HepG2 (cell line): Measurements from ENCODE around the gene TASOR2. TPM values are rescaled to one million over a fixed set of nuclear protein-coding genes. Genes with fewer than 3 reads are reported as not detected.

Source experiments
- ASH2L ChIP-seq: fragments of 300-600, 200-600 bp; sonication (generic); IDR thresholded peaks from 2 replicates; pipeline ENCODE4 v1.7.0; 2017; ENCODE audit warnings: low read depth, mild to moderate bottlenecking, moderate library complexity, mixed read lengths, low read length; ENCODE audit not compliant: insufficient read length
- GPBP1L1 ChIP-seq: sonication (generic); formaldehyde crosslinking; IDR thresholded peaks from 2 replicates; pipeline ENCODE4 v1.5.0; 2020; ENCODE audit warnings: mild to moderate bottlenecking, missing genetic modification reagents
- HNF1B ChIP-seq: sonication (generic); formaldehyde crosslinking; IDR thresholded peaks from 2 replicates; pipeline ENCODE4 v1.5.1; 2020; ENCODE audit warnings: mild to moderate bottlenecking, moderate library complexity, missing genetic modification reagents
- IKZF1 ChIP-seq: fragments of 450-650 bp; IDR thresholded peaks from 2 replicates; pipeline ENCODE4 v1.7.1; 2016
- NFATC3 ChIP-seq: sonication (generic); formaldehyde crosslinking; IDR thresholded peaks from 2 replicates; pipeline ENCODE4 v1.5.1; 2020; ENCODE audit warnings: mild to moderate bottlenecking, missing genetic modification reagents
- NFKB2 ChIP-seq: sonication (generic); formaldehyde crosslinking; IDR thresholded peaks from 2 replicates; pipeline ENCODE4 v1.4.0; 2020; ENCODE audit warnings: missing genetic modification reagents, borderline replicate concordance
- NONO ChIP-seq, 2 experiments: fragments of 450-650 bp in 1 of 2; sonication (generic) in 1 of 2; formaldehyde crosslinking in 1 of 2; IDR thresholded peaks in 1 of 2; conservative IDR thresholded peaks in 1 of 2; 2 replicates each; pipeline versions ENCODE4 v1.6.1 to v1.8.0; 2017 to 2022; ENCODE audit warnings: mild to moderate bottlenecking in 1 of 2, missing genetic modification reagents in 1 of 2, moderate library complexity in 1 of 2
- NR3C1 ChIP-seq: sonication (generic); formaldehyde crosslinking; IDR thresholded peaks from 2 replicates; pipeline ENCODE4 v1.4.0; 2020; ENCODE audit warnings: missing genetic modification reagents
- PCBP1 ChIP-seq: fragments of 200-400 bp; formaldehyde crosslinking; IDR thresholded peaks from 2 replicates; pipeline ENCODE4 v1.6.1; 2017; ENCODE audit warnings: mild to moderate bottlenecking, low read depth, low read length, borderline replicate concordance
- PHF21A ChIP-seq: sonication (generic); formaldehyde crosslinking; IDR thresholded peaks from 2 replicates; pipeline ENCODE4 v1.5.0; 2020; ENCODE audit warnings: mild to moderate bottlenecking, missing genetic modification reagents
- SAP130 ChIP-seq: IDR thresholded peaks from 2 replicates; pipeline ENCODE4 v1.6.1; 2016; ENCODE audit warnings: low read depth
- SIX1 ChIP-seq: sonication (generic); formaldehyde crosslinking; IDR thresholded peaks from 2 replicates; pipeline ENCODE4 v1.4.0; 2020; ENCODE audit warnings: missing genetic modification reagents, borderline replicate concordance
- SMAD9 ChIP-seq: sonication (generic); formaldehyde crosslinking; IDR thresholded peaks from 2 replicates; pipeline ENCODE4 v1.5.1; 2020; ENCODE audit warnings: mild to moderate bottlenecking, missing genetic modification reagents
- SRY ChIP-seq: sonication (generic); formaldehyde crosslinking; IDR thresholded peaks from 2 replicates; pipeline ENCODE4 v1.8.0; 2022; ENCODE audit warnings: mild to moderate bottlenecking, missing genetic modification reagents
- TBP ChIP-seq: sonication (generic); formaldehyde crosslinking; IDR thresholded peaks from 2 replicates; pipeline ENCODE4 v1.5.0; 2020; ENCODE audit warnings: missing genetic modification reagents
- TBX2 ChIP-seq: sonication (generic); formaldehyde crosslinking; IDR thresholded peaks from 2 replicates; pipeline ENCODE4 v1.5.0; 2020; ENCODE audit warnings: missing genetic modification reagents, mild to moderate bottlenecking, borderline replicate concordance
- TCF7L2 ChIP-seq: IDR thresholded peaks from 2 replicates; pipeline ENCODE4 v1.6.1; 2011; ENCODE audit warnings: mild to moderate bottlenecking, low read depth, low read length, moderate library complexity
- TP53 ChIP-seq: sonication (generic); formaldehyde crosslinking; conservative IDR thresholded peaks from 2 replicates; pipeline ENCODE4 v1.4.0; 2020; ENCODE audit warnings: missing genetic modification reagents
- ZFY ChIP-seq: sonication (generic); formaldehyde crosslinking; IDR thresholded peaks from 2 replicates; pipeline ENCODE4 v1.4.0; 2020; ENCODE audit warnings: missing genetic modification reagents
- ZKSCAN8 ChIP-seq: IDR thresholded peaks from 2 replicates; pipeline ENCODE4 v1.6.1; 2016; ENCODE audit warnings: borderline replicate concordance, missing genetic modification reagents, missing compliant biosample characterization
- ZNF274 ChIP-seq: sonication (generic); formaldehyde crosslinking; IDR thresholded peaks from 2 replicates; pipeline ENCODE4 v1.5.1; 2020; ENCODE audit warnings: mild to moderate bottlenecking, missing genetic modification reagents
- ZNF282 ChIP-seq: fragments of 450-650 bp; IDR thresholded peaks from 2 replicates; pipeline ENCODE4 v1.6.1; 2018; ENCODE audit not compliant: partially characterized antibody
- ZNF296 ChIP-seq: sonication (generic); formaldehyde crosslinking; conservative IDR thresholded peaks from 2 replicates; pipeline ENCODE4 v1.5.0; 2020; ENCODE audit warnings: mild to moderate bottlenecking, missing genetic modification reagents
- ZNF33A ChIP-seq: sonication (generic); formaldehyde crosslinking; IDR thresholded peaks from 2 replicates; pipeline ENCODE4 v1.5.1; 2020; ENCODE audit warnings: missing genetic modification reagents, mild to moderate bottlenecking, moderate library complexity, borderline replicate concordance
- ZNF607 ChIP-seq: sonication (generic); formaldehyde crosslinking; IDR thresholded peaks from 2 replicates; pipeline ENCODE4 v1.5.1; 2020; ENCODE audit warnings: missing genetic modification reagents, mild to moderate bottlenecking, borderline replicate concordance
- ZNF75D ChIP-seq: sonication (generic); formaldehyde crosslinking; IDR thresholded peaks from 2 replicates; pipeline ENCODE4 v1.8.1; 2023; ENCODE audit warnings: missing genetic modification reagents, mild to moderate bottlenecking, borderline replicate concordance
- ZNF788 ChIP-seq: sonication (generic); formaldehyde crosslinking; IDR thresholded peaks from 2 replicates; pipeline ENCODE4 v1.5.0; 2020; ENCODE audit warnings: mild to moderate bottlenecking, missing genetic modification reagents, borderline replicate concordance
- polyA plus RNA-seq, 8 experiments: library from polyadenylated mRNA; depleted of rRNA in 3 of 8; stranded (reverse) in 7 of 8; unstranded in 1 of 8; fragments of >200 nt; fragmentation: Illumina TruSeq in 4 of 8; extraction: Trizol in 4 of 8; gene quantifications; 2 replicates each; pipeline versions ENCODE4 v1.2.1 to v1.2.3, GENCODE V29; 2011 to 2016; ENCODE audit warnings: low read depth in 4 of 8, missing spikeins in 1 of 8, mixed read lengths in 1 of 8; ENCODE audit not compliant: insufficient read depth in 1 of 8
- total RNA-seq, 5 experiments: library from RNA; depleted of rRNA; stranded (reverse); fragments of >200 nt; fragmentation: Illumina TruSeq; extraction: Trizol; gene quantifications; 2 replicates each; pipeline ENCODE4 v1.2.3, GENCODE V29; 2016; ENCODE audit warnings: low read depth in 1 of 5
- TF ChIP-seq, protein P1 (sequence below): sonication (generic); formaldehyde crosslinking; IDR thresholded peaks from 2 replicates; pipeline ENCODE4 v1.4.0; 2020; ENCODE audit warnings: missing genetic modification reagents, low read depth, mild to moderate bottlenecking, borderline replicate concordance

The TASOR2 gene
- total and polyA plus RNA-seq, 2 of the 13 experiments (the other 11 are each of a cell fraction or from before 2014, with no cell fraction given): 24.2 to 55.3 TPM

GRCh38 chr10:5658871-5659618, 25.6 kb upstream of the TASOR2 start (continued):
- 0 out of 2 replicates have a peak, but pooled peaks have one; percentile 54 for TF ChIP-seq PCBP1
- TF ChIP-seq NFATC3 (CRISPR knock-in tag): 0 out of 2 replicates have a peak, but pooled peaks have one; percentile 10
- TF ChIP-seq SMAD9 (CRISPR knock-in tag): no peak
- peak; percentile 55; the same call in 1 of the 2 replicates for TF ChIP-seq TBX2 (CRISPR knock-in tag)
- TF ChIP-seq NFKB2 (CRISPR knock-in tag): peak; percentile 83; the same call in 1 of the 2 replicates
- TF ChIP-seq SAP130 (CRISPR knock-in tag): peak; percentile 70
- peak; percentile 58; the same call in 1 of the 2 replicates for TF ChIP-seq ZNF788
- TF ChIP-seq TP53 (CRISPR knock-in tag): no peak
- TF ChIP-seq ZNF296 (CRISPR knock-in tag): no peak
- peak; percentile 76 for TF ChIP-seq ZNF607 (CRISPR knock-in tag)
- no peak for TF ChIP-seq ZNF75D (CRISPR knock-in tag)
- no peak for TF ChIP-seq NR3C1 (CRISPR knock-in tag)
- TF ChIP-seq TCF7L2: no peak
- no peak for TF ChIP-seq IKZF1
- TF ChIP-seq ZFY: peak; percentile 65
- no peak for TF ChIP-seq ZKSCAN8
- no peak for TF ChIP-seq SRY (CRISPR knock-in tag)
- 0 out of 2 replicates have a peak, but pooled peaks have one; percentile 63 for TF ChIP-seq ZNF33A (CRISPR knock-in tag)
- TF ChIP-seq, protein P1, sequence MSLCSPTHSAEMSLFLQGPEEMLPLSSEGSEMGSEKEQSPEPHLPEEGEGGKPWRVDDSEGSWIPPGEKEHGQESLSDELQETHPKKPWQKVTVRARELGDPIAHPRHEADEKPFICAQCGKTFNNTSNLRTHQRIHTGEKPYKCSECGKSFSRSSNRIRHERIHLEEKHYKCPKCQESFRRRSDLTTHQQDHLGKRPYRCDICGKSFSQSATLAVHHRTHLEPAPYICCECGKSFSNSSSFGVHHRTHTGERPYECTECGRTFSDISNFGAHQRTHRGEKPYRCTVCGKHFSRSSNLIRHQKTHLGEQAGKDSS (CRISPR knock-in tag): no peak; the same call in 1 of the 2 replicates
- no peak; the same call in none of the 2 replicates for TF ChIP-seq PHF21A (CRISPR knock-in tag)
- no peak; the same call in 1 of the 2 replicates for TF ChIP-seq HNF1B
- TF ChIP-seq ASH2L: no peak
- no peak for TF ChIP-seq TBP (CRISPR knock-in tag)
- TF ChIP-seq ZNF274 (CRISPR knock-in tag): no peak
- no peak for TF ChIP-seq GPBP1L1 (CRISPR knock-in tag)
- TF ChIP-seq NONO (IDR thresholded peaks at IDR 0.05): no peak
- peak; percentile 76 for TF ChIP-seq NONO (CRISPR knock-in tag; conservative IDR thresholded peaks at IDR 0.05)
- TF ChIP-seq SIX1 (CRISPR knock-in tag): peak; percentile 57; the same call in 1 of the 2 replicates
- no peak for TF ChIP-seq ZNF282
